Omental fat pad (tissue), 4 donors: ENCODE results near the gene CAPN2. TPM values are rescaled to one million over a fixed set of nuclear protein-coding genes. Genes with fewer than 3 reads are reported as not detected.

Experiments used
- ATAC-seq: fragments of 150-250 bp; one replicate; pipeline ENCODE4 v1.9.1; 2016; ENCODE audit warnings: mild to moderate bottlenecking, moderate library complexity; ENCODE audit not compliant: low FRiP score
- DNase-seq: peaks from one replicate; pipeline ENCODE4 v3.0.0-alpha.2; 2019; ENCODE audit warnings: low spot score
- total RNA-seq, 4 donors: library from RNA; depleted of rRNA; stranded (reverse); fragments of >200 nt; gene quantifications; one replicate each; pipeline ENCODE4 v1.1.0, GENCODE V29; 2016
- TF ChIP-seq, protein P1 (sequence below), 3 donors: fragments of 450-650 bp; IDR thresholded peaks; one replicate each; pipeline ENCODE4 v1.5.1; 2016 to 2017; ENCODE audit warnings: antibody characterized with exemption in 3 of 3, mild to moderate bottlenecking in 3 of 3, moderate library complexity in 2 of 3

Gene CAPN2
- total RNA-seq = 100 to 1,000 TPM; 171 to 314 (median 229) TPM

DNA sequence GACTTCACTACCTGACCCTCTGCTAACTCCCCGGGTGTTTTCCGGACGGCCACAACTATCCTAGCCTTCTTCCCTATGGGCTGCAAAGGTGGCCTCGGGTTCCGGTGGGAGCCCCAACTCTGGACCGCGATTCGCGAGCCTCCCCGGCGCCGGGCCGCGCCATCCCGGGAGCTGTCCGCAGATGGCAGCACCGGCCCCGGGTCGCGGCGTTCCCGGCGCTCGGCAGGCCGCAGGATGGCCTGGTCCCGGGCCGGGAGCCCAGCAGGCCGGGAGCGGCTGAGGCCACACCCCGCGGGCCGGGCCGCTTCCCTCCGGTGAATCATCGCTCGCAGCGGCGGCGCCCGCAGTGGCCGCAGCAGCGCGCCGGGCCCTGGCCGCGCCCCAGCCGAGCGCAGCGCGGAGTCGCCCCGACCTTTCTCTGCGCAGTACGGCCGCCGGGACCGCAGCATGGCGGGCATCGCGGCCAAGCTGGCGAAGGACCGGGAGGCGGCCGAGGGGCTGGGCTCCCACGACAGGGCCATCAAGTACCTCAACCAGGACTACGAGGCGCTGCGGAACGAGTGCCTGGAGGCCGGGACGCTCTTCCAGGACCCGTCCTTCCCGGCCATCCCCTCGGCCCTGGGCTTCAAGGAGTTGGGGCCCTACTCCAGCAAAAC is at the start of gene CAPN2:
Gene CAPN2, plus strand, starts transcription at position 346 of the 656 bp plus-strand sequence. Its CDS starts 102 bp downstream, at position 448.
- no peak for DNase-seq
- ATAC-seq = peak; percentile 83
- TF ChIP-seq, protein P1, sequence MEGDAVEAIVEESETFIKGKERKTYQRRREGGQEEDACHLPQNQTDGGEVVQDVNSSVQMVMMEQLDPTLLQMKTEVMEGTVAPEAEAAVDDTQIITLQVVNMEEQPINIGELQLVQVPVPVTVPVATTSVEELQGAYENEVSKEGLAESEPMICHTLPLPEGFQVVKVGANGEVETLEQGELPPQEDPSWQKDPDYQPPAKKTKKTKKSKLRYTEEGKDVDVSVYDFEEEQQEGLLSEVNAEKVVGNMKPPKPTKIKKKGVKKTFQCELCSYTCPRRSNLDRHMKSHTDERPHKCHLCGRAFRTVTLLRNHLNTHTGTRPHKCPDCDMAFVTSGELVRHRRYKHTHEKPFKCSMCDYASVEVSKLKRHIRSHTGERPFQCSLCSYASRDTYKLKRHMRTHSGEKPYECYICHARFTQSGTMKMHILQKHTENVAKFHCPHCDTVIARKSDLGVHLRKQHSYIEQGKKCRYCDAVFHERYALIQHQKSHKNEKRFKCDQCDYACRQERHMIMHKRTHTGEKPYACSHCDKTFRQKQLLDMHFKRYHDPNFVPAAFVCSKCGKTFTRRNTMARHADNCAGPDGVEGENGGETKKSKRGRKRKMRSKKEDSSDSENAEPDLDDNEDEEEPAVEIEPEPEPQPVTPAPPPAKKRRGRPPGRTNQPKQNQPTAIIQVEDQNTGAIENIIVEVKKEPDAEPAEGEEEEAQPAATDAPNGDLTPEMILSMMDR (IDR thresholded peaks at IDR 0.05) = peak in 1 of 3 donors; percentile 66

DNA sequence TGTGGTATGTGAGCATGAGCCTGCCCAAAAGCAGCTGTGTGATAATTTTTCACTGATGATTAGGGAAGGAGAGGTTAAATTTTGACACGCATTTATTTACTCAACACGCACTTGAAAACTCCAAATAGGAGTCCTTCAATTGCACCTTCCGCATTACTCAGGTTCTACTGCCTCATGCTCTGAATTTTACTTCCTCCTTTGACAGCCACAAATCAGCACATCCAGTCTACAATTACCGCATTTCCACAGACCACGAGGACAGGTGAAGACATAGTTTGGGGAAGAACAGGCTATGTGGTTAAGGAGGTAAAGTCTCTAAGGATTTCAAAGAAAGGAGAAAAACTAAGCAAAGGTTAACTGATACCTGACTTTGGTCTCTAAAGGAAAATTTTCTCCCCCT is 49.4 kb upstream of the CAPN2 start:
- ATAC-seq = no peak
- no peak for DNase-seq
- TF ChIP-seq, protein P1 (IDR thresholded peaks at IDR 0.05) = no peak

DNA sequence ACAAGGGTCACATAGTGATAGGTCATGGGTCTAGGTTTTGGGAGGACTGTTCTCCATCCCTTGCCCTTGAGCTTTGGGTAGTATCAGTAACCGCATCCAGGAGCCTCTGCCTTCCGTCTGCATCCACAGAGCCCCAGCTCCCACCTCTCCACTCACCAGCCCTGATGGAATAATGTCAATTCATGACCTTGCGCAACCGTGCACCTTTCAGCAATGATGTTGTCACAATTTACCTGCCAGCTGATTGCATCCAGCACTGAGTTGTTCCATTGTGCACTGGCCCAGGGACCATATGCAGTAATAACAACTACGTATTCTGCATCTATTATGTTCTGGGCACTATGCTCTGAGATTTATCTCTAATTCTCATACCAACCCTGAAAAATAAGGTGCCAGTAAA is 48.2 kb upstream of the CAPN2 start:
- DNase-seq (no peak), ATAC-seq (no peak)
- TF ChIP-seq, protein P1 (IDR thresholded peaks at IDR 0.05) = no peak

DNA sequence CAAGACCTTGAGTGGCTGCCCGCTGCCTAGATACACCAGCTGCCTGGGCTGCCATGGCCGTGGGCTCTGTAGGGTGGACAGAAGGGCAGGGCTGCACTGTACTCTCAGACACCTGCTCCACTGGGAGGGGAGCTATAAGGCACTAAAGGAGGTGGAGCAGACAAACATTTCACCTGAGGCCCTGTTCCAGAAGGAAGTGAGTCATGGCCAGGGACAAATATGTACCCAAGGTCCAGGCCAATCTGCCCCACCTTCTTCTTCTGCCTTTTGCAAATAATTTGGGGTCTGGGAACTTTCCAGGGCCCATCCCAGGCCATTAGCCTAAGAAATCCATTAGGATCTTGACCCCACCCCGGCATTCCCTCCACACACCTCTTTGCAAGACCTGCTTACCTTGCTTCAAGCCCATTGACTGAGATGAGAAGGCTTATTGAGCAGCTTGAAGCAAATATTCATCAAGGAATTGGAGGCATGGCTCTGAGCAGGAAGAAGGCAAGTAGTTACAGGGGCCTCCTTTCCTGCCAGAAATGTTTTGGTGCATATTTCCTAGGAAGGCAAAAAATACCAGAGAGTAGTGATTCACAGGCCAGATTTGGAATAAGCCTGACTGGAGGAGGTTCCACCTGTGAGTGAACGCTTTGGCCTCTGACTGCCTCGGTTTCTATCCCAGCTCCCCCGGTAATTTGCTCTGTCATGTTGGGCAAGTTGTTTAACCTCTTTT is 46.6 kb upstream of the CAPN2 start, which contains the start of gene CAPN8:
Gene CAPN8, minus strand, starts transcription at position 110 of the 721 bp plus-strand sequence. Its CDS starts 55 bp downstream, at position 55.
- TF ChIP-seq, protein P1 (IDR thresholded peaks at IDR 0.05) = no peak
- ATAC-seq = no peak
- DNase-seq = no peak

DNA sequence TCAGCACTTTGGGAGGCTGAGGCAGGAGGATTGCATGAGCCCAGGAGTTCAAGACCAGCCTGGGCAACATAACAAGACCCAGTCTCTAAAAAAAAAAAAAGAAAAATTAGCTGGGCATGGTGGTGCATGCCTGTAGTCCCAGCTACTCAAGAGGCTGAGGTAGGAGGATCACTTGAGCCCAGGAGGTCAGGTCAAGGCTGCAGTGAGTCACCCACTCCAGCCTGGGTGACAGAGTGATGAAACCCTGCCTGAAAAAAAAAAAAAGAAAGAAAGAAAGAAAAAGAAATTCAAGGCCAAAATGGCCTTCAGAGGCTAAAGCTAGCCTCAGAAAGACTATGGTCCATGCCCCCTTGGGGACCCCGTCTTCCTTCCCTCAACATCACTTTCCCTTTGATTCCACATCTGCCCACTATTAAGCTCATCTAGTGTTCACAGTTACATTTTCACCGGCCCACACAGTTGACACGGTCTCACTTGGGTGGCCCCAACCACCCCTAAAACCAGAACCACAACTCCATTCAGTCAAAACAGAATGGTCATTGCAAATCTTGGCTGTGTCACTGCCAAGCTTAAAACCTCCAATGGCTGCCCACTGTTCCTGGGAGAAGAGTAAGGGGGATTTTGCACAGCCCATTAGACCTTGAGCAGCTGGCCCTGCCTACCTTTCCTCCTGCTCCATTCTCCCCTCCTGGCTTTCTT is 44.7 kb upstream of the CAPN2 start:
- no peak for ATAC-seq
- TF ChIP-seq, protein P1 (IDR thresholded peaks at IDR 0.05) = no peak
- DNase-seq = no peak

DNA sequence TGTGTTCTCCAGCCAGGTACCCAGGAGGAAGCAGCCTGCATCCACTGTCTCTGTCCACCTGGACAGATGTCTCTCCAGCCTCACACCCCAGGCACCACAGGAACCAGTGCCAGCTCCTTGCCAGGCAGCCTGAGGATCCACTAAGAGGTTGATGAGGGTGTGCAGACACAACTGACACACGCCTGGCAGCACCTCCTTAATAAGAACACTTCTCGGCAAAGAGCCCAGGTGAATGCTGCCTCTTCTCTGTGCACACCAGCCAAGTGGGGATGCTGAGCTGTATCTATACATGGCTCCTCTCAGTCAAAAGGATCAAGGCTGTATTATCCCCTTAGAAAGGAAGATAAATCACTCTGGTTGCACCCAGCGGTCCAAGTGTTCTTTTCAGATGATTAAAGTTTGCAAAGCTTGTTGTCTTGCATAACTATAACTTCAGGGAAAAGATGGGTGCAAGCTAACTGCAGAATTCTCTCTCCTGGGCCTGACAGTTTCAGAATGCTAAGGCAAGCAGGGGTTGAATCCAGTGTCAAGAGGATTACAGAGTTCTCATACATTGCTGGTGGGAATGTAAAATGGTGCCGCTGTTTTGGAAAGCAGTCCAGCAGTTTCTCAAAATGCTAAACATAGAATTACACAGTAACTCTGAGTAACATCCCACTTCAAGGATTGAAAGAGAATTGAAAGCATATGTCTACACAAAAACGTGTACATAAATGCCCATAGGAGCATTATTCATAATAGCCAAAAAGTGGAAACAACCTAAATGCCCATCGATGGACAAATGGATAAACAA is 43.1 kb upstream of the CAPN2 start:
- no peak for ATAC-seq
- DNase-seq = no peak
- TF ChIP-seq, protein P1 (IDR thresholded peaks at IDR 0.05) = no peak
